ENCODE results near the gene NR2F6.
A peak's percentile ranks its signal among the peaks of the same experiment; 100 is the strongest.

GRCh38 chr19:17255150-17255621, 9.5 kb upstream of the NR2F6 start:
- TF ChIP-seq, protein P1, sequence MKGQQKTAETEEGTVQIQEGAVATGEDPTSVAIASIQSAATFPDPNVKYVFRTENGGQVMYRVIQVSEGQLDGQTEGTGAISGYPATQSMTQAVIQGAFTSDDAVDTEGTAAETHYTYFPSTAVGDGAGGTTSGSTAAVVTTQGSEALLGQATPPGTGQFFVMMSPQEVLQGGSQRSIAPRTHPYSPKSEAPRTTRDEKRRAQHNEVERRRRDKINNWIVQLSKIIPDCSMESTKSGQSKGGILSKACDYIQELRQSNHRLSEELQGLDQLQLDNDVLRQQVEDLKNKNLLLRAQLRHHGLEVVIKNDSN (IDR thresholded peaks at IDR 0.05), result no peak; the same call in none of the 2 replicates
- no peak for TF ChIP-seq RAD21 (IDR thresholded peaks at IDR 0.05; ENCODE audit: low read depth)
- TF ChIP-seq FOXM1 (IDR thresholded peaks at IDR 0.05; ENCODE audit: borderline replicate concordance, low read depth), result no peak
- peak; percentile 94 for TF ChIP-seq CEBPB (IDR thresholded peaks at IDR 0.05)
- no peak for TF ChIP-seq EP300 (IDR thresholded peaks at IDR 0.05; ENCODE audit: borderline replicate concordance)
- TF ChIP-seq YY1 (IDR thresholded peaks at IDR 0.05; ENCODE audit: low read depth), result 0 out of 2 replicates have a peak, but pooled peaks have one; percentile 12
- peak; percentile 77 for TF ChIP-seq TEAD4 (IDR thresholded peaks at IDR 0.05)
- TF ChIP-seq TAF1 (IDR thresholded peaks at IDR 0.05; ENCODE audit: low read depth), result no peak
